ENCODE measurements around the gene KLHL17.

Gene KLHL17

DNA sequence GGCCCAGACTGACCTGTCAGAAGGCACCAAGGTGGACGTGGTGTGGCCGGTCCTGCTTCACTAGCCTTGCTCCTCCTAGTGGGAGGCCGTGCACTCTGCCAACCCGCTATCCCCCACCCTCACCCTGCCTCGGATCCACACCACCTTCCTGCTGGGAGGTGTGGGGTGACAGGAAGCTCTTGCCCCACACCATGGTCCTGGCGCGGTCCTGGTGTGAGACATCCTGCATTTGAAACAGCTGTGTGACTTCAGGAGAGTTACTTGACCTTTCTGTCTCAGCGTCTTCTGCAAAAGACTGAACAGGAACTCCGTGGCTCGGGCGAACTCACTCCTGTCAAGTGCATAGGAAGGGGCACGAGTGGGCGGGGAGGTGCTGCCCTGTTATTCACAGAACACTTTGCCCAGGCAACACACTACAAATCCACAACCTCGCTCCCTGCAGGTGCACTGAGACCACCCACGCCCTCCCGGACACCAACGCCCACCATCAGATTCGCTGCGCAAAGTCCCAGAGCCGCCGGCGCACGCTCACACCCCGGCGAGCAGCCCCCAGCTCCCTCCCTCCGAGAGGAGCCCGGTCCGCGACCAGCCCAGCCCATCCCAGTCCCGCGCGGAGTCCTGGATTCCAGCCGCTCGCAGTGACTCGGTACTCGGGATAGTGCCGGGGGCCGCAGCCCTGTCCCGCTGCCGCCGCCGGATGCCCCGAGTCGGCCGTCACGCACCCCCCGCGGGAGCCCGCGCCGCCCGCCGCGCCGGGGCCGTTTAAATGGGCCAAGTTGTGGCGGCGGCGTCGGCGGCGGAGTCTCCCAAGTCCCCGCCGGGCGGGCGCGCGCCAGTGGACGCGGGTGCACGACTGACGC, 37.0 kb upstream of the KLHL17 start, which contains the start of gene SAMD11:
TSS of gene SAMD11 (plus strand) at position 793 of the 860 bp plus-strand sequence. CDS start 509 bp downstream, outside the sequence.
- DNase-seq, result peak; percentile 86

DNA sequence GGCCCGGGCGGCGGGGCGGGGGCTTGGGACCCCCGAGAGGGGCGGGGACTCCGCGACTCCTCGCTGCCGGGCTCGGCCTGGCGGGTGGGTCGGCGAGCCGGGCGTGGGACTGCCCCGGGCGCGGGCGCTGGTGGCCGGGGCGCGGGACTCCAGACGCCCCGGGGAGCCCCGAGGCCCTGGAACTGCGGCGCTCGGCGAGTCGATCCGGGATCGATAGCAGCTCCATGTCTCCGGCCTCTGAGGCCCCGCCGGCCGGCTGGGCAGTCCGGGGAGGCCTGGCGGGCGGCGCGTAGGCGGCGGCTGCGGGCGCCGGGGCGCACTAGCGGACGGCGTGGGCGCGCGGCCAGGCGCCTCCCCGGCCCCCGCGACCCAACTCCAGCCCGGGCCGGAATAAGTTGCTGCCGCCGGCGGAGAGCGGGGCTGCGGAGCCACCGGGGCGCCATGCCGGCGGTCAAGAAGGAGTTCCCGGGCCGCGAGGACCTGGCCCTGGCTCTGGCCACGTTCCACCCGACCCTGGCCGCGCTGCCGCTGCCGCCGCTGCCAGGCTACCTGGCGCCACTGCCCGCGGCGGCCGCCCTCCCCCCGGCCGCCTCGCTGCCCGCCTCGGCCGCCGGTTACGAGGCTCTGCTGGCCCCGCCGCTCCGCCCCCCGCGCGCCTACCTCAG, 36.3 kb upstream of the KLHL17 start:
- DNase-seq, result no peak

DNA sequence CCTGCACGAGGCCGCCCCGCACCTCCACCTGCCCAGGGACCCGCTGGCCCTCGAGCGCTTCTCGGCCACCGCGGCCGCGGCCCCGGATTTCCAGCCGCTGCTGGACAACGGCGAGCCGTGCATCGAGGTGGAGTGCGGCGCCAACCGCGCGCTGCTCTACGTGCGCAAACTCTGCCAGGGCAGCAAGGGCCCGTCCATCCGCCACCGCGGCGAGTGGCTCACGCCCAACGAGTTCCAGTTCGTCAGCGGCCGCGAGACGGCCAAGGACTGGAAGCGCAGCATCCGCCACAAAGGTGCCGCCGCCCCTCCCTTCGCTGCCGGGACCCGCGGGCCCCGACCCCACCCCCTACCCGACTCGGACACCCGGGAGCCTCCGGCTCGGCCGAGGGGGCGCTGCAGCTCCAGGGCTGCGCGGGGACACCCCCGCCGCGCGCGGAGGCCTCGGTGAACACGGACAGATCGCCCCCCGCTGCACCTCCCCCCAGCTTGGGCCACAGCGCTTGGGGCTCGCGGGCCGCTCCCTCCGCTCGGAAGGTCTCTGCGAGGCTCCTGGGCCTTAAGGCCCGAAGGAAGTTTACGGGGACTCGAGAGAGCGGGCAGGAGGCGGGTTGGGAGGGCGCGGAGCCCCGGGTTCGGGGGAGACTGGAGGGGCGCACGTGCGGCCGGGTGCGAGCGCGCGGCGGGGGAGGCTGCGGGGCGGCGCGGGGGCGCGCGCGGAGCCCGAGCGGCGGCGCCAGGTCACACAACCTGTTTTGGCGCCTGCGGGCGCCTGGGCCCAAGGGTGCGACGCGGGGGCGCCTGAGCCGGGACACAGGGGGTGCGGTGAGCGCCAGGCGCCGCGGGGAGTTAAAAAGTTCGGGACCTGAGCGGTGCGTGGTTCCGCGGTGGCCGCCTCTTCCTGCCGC, 35.5 kb upstream of the KLHL17 start:
- peak; percentile 52 for DNase-seq

DNA sequence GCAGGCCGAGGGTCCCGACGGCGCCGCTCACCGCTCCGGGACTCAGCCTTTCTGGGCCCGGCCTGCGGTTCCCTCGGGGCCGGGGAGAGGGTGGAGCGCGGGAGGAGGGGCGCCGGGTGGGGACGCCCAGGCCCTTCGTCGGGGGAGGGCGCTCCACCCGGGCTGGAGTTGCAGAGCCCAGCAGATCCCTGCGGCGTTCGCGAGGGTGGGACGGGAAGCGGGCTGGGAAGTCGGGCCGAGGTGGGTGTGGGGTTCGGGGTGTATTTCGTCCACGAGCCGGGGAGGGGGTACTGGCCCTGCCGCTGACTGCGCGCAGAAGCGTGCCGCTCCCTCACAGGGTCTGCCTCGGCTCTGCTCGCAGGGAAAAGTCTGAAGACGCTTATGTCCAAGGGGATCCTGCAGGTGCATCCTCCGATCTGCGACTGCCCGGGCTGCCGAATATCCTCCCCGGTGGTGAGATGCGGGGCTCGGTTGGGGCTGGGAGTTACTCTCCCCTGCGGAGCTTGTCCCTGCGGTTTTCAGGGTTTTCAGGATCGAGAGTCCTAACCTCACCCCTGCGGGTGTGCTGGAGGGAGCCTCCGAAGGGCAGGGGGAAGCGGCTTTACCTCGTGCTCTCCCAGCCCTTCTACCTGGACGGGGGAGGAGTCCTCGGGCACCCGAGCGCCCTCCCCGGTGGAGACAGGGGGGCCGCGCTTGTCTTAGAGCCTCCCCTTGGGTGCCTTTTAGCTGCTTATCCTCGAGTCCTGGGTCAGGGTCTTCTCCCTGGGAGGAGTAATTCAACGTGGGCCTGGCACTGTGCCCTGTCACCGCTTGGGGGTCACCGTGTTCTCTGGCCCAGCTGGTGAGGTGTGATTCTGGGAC, 34.6 kb upstream of the KLHL17 start:
- peak; percentile 50 for DNase-seq

DNA sequence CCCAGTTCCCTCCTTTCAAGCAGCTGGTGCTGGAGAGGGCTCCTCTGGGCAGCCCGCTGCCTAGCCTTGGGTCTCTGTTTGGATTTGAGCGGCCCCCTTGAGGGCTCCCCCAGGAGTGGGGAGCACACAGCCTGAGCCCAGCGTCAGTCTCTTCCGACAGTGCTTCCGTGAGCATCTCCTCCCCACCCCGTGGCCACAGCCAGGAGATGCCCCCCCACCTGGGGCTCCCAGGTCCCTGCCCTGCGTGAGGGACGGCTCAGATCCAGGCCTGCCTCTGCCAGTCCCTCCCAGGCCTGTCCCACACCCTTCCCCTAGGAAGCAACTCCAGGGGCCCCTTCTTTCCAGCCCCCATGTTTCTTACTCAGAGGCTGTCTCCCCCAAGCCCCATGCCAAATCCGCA, 33.1 kb upstream of the KLHL17 start:
- no peak for DNase-seq

DNA sequence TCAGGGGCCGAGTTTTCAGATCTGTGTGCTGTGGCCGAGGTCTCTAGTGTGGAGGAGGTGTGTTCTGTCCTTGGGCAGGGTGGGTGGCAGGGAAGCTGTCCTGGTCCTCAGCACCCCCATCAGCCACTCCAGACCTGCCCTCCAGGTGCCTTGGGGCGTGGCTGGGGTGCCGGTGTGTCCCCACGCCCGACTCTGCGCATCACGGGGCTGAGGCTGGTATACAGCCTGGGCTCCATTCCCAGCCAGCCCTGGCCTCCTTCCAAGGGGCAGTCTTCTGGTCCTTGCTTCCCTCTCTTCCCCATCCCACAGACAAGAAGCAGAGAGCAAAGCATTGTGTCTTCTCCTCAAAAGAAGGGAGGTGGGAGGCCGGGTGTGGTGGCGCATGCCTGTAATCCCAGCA, 32.6 kb upstream of the KLHL17 start:
- no peak for DNase-seq

DNA sequence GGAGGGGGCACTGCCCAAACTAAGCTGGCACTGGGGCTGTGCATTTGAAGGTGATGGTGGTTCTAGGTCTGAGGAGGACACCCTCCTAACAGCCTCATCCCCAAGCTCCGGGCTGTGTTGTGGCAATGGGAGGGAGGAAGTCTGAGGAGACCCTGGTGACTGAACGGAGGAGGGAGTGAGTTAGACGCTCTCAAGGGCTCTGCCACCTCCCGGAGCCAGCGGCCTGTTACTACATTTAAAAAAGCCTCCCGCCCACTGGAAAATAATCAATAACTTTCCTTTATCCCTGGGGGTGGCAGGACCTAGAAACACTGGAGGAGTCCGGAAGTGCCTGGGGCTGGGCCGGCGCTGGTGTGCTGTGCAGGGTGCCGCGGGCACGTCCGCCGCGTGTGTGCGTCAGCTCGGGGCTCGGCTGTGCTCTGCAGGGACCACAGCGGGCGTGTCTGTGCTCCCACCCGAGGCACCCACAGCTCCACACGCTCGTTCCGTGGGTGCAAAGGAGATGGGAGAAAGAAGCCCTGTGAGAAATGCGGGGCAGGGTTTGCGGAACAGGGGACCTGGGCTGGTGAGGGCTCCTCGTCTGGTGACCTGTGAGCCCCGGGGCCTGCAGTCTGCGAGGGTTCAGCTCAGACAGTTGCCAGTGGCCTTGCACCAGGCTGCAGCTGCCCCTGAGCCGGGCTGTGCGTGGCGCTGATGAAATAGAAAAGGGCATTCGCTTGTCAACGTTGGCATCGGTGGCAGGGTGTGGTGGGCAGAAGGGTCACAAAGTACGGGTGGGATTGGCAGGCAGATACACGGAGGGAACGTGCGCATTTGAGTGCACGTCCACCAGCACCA, 31.3 kb upstream of the KLHL17 start:
- DNase-seq, result no peak

DNA sequence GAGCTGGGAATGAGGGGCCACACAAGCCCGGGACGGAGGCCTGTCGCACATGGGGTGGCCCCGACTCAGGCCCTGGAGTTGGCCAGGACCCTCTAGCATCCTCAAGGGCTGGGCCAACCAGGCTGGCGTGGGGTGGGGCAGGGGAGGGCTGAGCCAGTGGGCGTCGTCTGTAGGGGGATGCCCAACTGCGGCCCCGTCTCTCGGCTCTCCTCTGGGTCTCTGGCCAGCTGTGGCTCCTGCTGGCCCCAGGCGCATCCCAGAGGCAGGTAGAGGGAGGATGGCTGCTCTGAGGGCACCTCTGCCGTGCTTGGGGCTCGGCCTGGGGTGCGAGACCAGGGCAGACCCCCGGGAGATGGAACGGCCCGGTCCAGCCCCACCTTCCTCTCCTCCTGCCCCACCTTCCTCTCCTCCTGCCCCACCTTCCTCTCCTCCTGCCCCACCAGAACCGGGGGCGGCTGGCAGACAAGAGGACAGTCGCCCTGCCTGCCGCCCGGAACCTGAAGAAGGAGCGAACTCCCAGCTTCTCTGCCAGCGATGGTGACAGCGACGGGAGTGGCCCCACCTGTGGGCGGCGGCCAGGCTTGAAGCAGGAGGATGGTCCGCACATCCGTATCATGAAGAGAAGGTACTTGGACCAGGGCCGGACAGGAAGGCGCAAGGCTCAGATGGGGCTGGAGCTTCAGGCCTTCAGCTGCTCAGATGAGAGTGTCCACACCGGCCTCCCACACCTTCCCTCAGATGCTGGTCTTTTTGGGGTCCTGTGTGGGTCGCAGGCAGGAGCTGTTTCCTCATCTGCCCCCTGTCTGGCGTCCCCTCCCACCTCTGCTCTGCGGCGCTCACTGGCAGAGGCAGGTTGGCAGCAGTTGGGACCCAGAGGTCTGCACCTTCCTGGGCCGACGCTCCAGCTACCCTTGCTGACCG, 30.4 kb upstream of the KLHL17 start:
- no peak for DNase-seq

DNA sequence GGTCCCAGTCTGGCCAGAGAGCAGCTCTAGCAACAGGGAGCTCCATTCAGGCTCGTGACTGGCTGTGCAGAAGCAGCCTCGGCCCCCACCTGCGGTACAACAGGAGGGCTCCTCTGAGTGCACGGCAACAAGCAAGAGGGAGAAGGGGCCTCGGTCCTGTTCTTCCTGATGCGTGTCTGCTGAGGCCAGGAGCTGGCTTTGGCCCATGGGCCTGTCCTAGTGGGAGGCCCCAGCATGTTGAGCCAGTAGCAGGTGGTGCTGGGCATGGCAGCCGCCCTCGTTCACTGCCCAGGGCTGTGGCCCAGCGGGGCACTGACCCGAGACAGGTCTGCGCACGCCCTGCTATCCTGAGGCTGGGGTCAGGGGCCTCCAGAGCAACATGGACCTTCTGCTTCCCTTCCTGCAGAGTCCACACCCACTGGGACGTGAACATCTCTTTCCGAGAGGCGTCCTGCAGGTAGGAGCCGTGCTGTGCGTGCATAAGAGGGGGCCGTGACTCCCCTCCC, 29.7 kb upstream of the KLHL17 start:
- DNase-seq, result no peak

DNA sequence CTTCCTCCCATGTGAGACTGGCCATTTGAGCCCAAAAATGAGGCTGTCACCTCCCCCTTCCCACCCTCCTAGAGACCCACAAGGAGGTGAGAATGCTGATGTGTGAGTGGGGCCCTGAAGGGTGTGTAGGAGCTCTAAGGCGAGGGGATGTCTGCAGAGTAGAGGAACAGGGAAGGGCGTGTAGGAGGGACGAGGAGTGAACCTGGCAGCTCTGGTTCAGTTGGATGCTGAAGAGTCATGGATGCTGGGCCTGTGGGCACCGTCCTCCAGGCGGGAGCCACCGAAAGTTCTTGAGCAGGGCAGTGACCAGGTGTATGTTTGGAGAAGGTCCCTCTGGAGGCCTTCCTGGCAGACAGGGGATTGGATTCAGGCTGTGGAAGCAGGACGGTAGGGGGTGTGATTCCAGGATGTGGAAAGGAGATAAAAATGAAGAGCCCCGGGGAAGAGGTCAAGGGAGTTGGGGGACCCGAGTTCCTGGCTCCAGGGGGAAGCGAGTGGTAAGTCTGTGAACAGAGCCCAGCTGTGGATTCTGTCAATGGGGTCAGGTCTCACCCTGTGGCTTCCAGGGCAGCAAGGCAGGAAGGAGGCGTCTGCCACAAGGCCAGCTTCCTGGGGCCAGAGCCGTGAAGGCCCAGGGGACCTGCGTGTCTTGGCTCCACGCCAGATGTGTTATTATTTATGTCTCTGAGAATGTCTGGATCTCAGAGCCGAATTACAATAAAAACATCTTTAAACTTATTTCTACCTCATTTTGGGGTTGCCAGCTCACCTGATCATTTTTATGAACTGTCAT, 28.8 kb upstream of the KLHL17 start:
- no peak for DNase-seq

DNA sequence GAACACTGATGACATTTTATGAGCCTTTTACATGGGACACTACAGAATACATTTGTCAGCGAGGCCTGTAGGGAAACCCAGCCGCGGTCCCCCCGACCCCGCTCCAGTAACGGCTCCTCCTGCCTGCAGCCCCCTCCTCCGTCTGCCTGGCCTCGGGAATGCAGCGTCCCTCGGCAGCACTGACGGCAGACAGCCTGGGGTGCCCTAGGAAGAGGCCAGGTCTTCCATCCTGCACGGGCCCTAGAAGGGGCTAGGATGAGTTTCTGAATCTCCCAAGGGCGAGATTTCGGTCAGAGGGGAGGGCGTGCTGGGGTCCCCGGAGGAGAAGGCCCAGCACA, 28.2 kb upstream of the KLHL17 start:
- no peak for DNase-seq

DNA sequence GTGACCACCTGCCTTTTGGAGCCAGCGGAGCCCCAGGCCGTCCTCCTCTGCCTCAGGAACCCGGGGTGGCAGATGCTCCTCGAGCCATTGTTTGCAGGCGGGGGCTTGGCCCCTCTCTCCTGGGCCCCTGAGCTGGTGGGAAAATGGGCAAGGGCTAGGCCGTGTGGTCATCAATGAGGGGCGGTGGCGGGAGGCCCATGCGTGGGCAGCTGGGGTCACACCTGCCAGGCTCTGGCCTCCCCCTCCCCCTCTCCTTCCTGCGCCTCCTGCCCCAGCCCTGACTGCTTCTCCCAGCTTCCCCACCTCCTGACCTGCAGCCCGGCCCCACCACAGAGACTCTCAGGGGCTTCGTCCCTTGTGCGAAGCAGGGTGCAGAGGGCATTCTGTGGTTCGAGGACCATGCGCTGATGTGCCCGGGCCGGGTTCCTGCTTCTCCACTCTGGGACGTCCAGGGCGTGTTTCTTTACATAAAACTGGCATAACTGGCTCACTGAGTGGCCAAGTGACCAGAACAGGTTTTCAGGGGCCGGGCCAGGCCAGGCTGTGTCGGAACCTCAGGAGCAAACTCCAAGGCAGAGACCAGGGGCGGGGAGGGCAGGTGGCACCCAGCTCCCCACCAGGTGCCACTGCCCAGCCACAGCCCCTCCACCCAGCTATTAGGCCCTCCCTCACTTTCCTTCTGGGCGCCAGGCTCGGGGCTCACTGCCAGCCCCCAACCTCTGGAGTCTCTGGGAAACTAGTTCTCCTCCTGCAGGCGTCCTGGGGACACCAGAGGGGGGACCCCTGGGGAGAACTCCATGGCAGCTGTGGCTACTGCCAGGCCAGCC, 27.4 kb upstream of the KLHL17 start:
- no peak for DNase-seq

DNA sequence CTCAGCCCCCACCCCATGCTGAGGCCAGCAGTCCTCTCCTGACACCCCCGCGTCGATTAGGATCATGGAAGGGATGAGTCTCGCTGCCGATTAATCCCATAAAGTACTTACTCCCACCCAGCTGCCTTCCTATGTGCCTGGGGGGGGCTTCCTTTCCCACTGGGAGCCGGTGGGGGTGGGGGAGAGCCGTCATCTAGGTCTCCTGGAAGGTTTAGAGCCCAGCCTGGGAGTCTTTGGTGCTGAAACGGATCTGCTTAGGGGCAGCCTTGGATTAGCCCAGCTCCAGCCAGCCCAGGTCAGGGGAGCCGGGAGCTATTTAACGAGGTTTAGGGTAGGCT, 26.8 kb upstream of the KLHL17 start:
- peak; percentile 76 for DNase-seq

DNA sequence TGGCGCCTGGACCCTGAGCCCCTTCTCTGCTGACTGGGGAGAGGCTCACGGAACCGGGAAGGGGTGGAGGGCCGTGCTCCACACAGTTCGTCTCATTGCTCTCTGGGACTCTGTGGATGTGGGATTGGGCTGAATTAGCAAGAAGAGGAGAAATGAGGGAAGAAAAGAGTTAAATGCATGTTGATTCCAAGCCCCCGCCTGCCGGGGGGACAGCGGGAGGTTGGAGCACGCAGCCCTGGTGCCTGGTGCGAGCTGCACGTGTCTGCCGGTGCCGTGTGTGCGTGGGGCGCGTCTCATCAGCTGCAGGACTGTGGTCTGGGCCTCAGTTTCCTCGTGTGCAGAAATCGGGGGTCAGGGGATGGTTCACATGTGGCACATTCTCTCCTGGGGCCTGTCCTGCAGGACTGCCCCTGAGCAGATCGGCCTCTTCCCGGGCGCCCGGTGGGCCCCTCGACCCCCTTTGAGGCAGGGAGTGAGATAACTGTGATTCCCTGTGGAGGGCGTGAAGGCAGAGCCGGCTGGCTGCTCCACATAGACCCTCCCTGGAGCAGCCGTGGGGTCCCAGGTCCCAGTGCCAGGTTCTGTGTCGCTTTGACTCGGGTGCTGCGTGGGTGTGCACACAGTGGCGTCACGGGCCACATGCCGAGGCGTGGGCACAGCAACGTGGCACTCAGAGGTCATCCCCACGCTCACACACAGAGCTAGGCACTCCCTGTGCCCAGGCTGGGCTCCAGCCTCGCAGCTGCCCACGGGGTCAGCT, 25.2 kb upstream of the KLHL17 start:
- DNase-seq, result no peak

DNA sequence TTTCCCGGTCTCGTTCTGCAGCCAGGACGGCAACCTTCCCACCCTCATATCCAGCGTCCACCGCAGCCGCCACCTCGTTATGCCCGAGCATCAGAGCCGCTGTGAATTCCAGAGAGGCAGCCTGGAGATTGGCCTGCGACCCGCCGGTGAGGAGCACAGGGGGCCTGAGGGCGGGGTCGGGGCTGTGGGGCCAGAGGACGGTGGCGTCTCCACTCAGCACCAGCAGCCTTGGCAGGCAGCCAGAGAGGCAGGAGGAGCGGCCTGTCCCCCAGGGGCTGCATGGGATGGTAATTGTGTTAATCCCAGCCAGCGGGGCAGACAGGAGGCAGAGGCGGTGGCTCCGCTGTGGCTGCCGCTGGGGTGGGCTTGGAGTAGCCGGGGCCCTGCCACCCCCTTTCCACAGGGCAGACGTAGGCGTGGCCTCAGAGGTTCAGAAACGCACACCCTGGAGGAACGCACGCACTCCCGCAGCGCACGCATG, 24.6 kb upstream of the KLHL17 start:
- DNase-seq, result peak; percentile 94

DNA sequence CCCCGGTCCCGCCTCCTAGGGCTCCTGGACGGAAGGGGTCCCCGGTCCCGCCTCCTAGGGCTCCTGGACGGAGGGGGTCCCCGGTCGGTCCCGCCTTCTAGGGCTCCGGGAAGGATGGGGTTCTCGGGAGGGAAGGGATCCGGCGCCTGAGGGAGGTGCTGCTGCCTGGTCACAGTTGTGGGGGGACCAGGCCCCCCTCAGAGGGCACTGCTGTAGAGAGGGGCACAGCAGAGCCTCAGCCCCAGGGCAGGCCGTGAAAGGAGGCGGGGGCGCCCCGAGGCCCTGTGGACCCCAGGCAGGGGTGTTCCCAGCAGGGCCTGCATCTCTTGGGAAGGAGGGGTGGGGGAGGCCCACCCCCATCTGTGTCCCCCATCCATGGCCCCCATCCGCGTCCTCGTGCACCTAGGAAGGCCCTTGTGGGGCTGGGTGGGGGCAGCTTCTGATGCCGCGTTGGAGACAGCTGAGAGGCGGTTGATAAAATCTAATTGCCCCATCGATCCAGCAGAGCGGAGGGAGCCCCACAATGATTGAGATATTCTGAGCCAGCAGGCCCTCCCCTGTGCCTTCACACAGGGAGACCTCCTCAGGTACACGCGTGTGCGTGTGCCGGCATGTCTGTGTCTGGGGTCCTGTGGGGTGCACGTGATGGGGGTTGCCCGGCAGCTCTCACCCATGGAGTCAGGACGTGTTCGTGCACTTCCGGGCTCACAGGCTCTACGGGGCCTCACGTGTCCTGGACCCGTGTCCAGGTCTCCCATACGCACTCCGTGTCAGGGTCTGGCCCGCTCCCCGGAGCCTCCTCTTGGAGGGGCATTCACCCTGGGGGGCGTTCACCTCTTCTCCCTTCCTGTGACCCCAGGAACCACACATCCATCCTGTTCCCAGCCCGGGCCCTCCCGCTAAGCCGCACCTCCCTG, 23.8 kb upstream of the KLHL17 start:
- DNase-seq, result no peak

Data from COR-L47 (cell line).